HCT116 (cell line): ENCODE measurements around the gene RAMP2. TPM values are rescaled to one million over a fixed set of nuclear protein-coding genes. Genes with fewer than 3 reads are reported as not detected.
A peak's percentile ranks its signal among the peaks of the same experiment; 100 is the strongest.

Source experiments
- ATAC-seq: fragments of 200-7000 bp; cut with Tn5 transposase; 2 replicates; pipeline ENCODE4 v1.9.1; 2020; ENCODE audit warnings: mild to moderate bottlenecking, moderate library complexity
- BruUV-seq: library from RNA; stranded (reverse); fragments of 400-500 nt; replicated peaks from 2 replicates; lab custom pipeline; 2021; lab: Mats Ljungman, UMichigan
- CTCF ChIA-PET: fragments of 300-600 bp; sonication (Branson Sonifier 250); formaldehyde crosslinking; loops from one replicate; lab custom pipeline; 2021; ENCODE audit warnings: antibody characterized with exemption; lab: Charles Lee
- POLR2A ChIA-PET: fragments of 300-600, 350-600 bp; sonication (Branson Sonifier 250); formaldehyde crosslinking; loops from one replicate; lab custom pipeline; 2021; ENCODE audit warnings: antibody characterized with exemption; lab: Charles Lee
- RAD21 ChIA-PET, 2 experiments: fragments of 300-600 bp; sonication (Branson Sonifier 250); formaldehyde crosslinking; loops; one replicate each; lab custom pipeline; 2023; ENCODE audit warnings: low total read pairs in 2 of 2; ENCODE audit not compliant: uncharacterized antibody in 2 of 2, unreplicated experiment in 2 of 2, low non-redundant PET in 1 of 2; lab: Charles Lee
- DNase-seq: peaks from one replicate; pipeline ENCODE4 v3.0.0-alpha.2; 2010; ENCODE audit warnings: low read depth, low spot score
- H2AFZ ChIP-seq: fragments of 200-600 bp; shearing (Covaris generic), sonication (generic); 2 replicates; pipeline ENCODE4 v1.6.1; 2017; ENCODE audit warnings: low read depth, mixed run types, mixed read lengths, antibody characterized with exemption, low read length; ENCODE audit not compliant: poor library complexity, severe bottlenecking
- H3K27ac ChIP-seq: 2 replicates; pipeline ENCODE4 v1.5.1; 2012; ENCODE audit warnings: low read depth, low read length
- H3K27me3 ChIP-seq: fragments of 200-600 bp; sonication (generic); 2 replicates; pipeline ENCODE4 v1.6.1; 2016; ENCODE audit warnings: mixed run types, low read length, mixed read lengths; ENCODE audit not compliant: insufficient read depth
- H3K36me3 ChIP-seq, 2 experiments: fragments of 200-500 bp in 1 of 2; fragments of 200-600 bp in 1 of 2; sonication (Bioruptor generic) in 1 of 2; sonication (generic) in 1 of 2; 2 replicates each; pipeline versions ENCODE4 v1.5.1 to v1.6.1; 2014 to 2016; ENCODE audit warnings: low read length in 2 of 2, inconsistent platforms in 1 of 2, mixed read lengths in 1 of 2, mixed run types in 1 of 2; ENCODE audit not compliant: insufficient read depth in 2 of 2, control insufficient read depth in 1 of 2
- H3K4me1 ChIP-seq, 2 experiments: fragments of 200-600 bp in 1 of 2; sonication (generic) in 1 of 2; 2 replicates each; pipeline versions ENCODE4 v1.5.1 to v1.6.1; 2012 to 2017; ENCODE audit warnings: low read length in 2 of 2, inconsistent platforms in 1 of 2, mild to moderate bottlenecking in 1 of 2, mixed read lengths in 1 of 2, mixed run types in 1 of 2, moderate library complexity in 1 of 2; ENCODE audit not compliant: insufficient read depth in 2 of 2, control insufficient read depth in 1 of 2
- H3K4me2 ChIP-seq: fragments of 200-600 bp; sonication (generic); 2 replicates; pipeline ENCODE4 v1.6.1; 2017; ENCODE audit warnings: mixed run types, low read length, mixed read lengths
- H3K4me3 ChIP-seq, 2 experiments: fragments of 200-600 bp in 1 of 2; sonication (generic) in 1 of 2; replicated peaks in 1 of 2; 2 replicates each; pipeline ENCODE4 v1.5.1; 2011 to 2016; ENCODE audit warnings: low read length in 2 of 2, control low read depth in 1 of 2, low read depth in 1 of 2, mild to moderate bottlenecking in 1 of 2, mixed read lengths in 1 of 2, mixed run types in 1 of 2
- H3K79me2 ChIP-seq: fragments of 200-600 bp; sonication (generic); 2 replicates; pipeline ENCODE4 v1.6.1; 2017; ENCODE audit warnings: mild to moderate bottlenecking, mixed run types, low read length, moderate library complexity, mixed read lengths; ENCODE audit not compliant: insufficient read depth
- H3K9ac ChIP-seq: fragments of 200-600 bp; sonication (generic); 2 replicates; pipeline ENCODE4 v1.6.1; 2016; ENCODE audit warnings: low read length, mixed read lengths
- H3K9me2 ChIP-seq: fragments of 200-600 bp; sonication (generic), shearing (Covaris generic); 2 replicates; pipeline ENCODE4 v1.6.1; 2017; ENCODE audit warnings: mixed run types, mild to moderate bottlenecking, moderate library complexity; ENCODE audit not compliant: insufficient read depth
- H3K9me3 ChIP-seq, 2 experiments: fragments of 200-500 bp in 1 of 2; fragments of 200-600 bp in 1 of 2; sonication (Bioruptor generic) in 1 of 2; sonication (generic) in 1 of 2; 2 replicates each; pipeline ENCODE4 v1.6.1; 2014 to 2017; ENCODE audit warnings: low read length in 2 of 2, mixed read lengths in 2 of 2, inconsistent platforms in 1 of 2, low read depth in 1 of 2, mild to moderate bottlenecking in 1 of 2, mixed run types in 1 of 2, moderate library complexity in 1 of 2; ENCODE audit not compliant: control insufficient read depth in 1 of 2, insufficient read depth in 1 of 2
- H4K20me1 ChIP-seq: fragments of 200-600 bp; sonication (generic), shearing (Covaris generic); 2 replicates; pipeline ENCODE4 v1.6.1; 2017; ENCODE audit warnings: mixed run types, mild to moderate bottlenecking, moderate library complexity; ENCODE audit not compliant: insufficient read depth
- CEBPB ChIP-seq: IDR thresholded peaks from 2 replicates; pipeline ENCODE4 v1.6.1; 2012; ENCODE audit warnings: low read depth
- SP1 ChIP-seq: IDR thresholded peaks from 2 replicates; pipeline ENCODE4 v1.6.1; 2012; ENCODE audit warnings: low read depth
- YY1 ChIP-seq: IDR thresholded peaks from 2 replicates; pipeline ENCODE4 v1.6.1; 2011; ENCODE audit warnings: low read length, low read depth, moderate library complexity, mild to moderate bottlenecking; ENCODE audit not compliant: insufficient replicate concordance; ENCODE audit errors: extremely low read depth
- ZBTB33 ChIP-seq: IDR thresholded peaks from 2 replicates; pipeline ENCODE4 v1.6.1; 2011; ENCODE audit warnings: mild to moderate bottlenecking, low read length, moderate library complexity; ENCODE audit not compliant: insufficient replicate concordance; ENCODE audit errors: extremely low read depth
- intact Hi-C: fragments of 100-400 bp; cut with micrococcal nuclease; formaldehyde crosslinking; loops from 2 replicates; pipeline ENCODE4 v1.10.0; 2022
- total RNA-seq: library from RNA; stranded (reverse); gene quantifications from one replicate; pipeline ENCODE4 v1.2.1, GENCODE V29; 2021; ENCODE audit not compliant: unreplicated experiment

Gene RAMP2
- total RNA-seq, 1 experiment from 2014 or later, result not detected

GRCh38 chr17:42781639-42782165, 20.7 kb downstream of the RAMP2 start:
- Histone ChIP-seq H3K36me3 (peaks cover 10 to 16% of the 10 kb centered on the region in 2 experiments), H3K27ac (no peak overlapping the region), H3K9me3 (no peaks in the 10 kb centered on the region), H4K20me1 (no peaks in the 10 kb centered on the region), H2AFZ (no peak overlapping the region), H3K4me3 (no peak overlapping the region), H3K9me2 (no peaks in the 10 kb centered on the region), H3K79me2 (no peaks in the 10 kb centered on the region), H3K9ac (no peak overlapping the region), H3K4me2 (no peak overlapping the region), H3K27me3 (no peaks in the 10 kb centered on the region), H3K4me1 (peaks cover 3 to 20% of the 10 kb centered on the region in 2 experiments; a peak in 3 of 4 replicates)
- RAD21 ChIA-PET, result no interaction called here
- DNase-seq (no peak), ATAC-seq (no peak)
- BruUV-seq, result no TSS peak
- CTCF ChIA-PET, result no interaction called here
- POLR2A ChIA-PET, result no interaction called here
- TF ChIP-seq CEBPB (no peak), ZBTB33 (no peak), SP1 (no peak)
- intact Hi-C loops, result no loop called here

- POLR2A ChIA-PET, result no interaction called here
- CTCF ChIA-PET, result no interaction called here
- H2AFZ ChIP-seq, result no peak overlapping the region
- RAD21 ChIA-PET, result no interaction called here
- H4K20me1 ChIP-seq, result no peaks in the 10 kb centered on the region
- peaks cover 3 to 20% of the 10 kb centered on the region in 2 experiments; a peak in 3 of 4 replicates for H3K4me1 ChIP-seq
- intact Hi-C loops, result no loop called here
- TF ChIP-seq YY1, result no peak
- DNase-seq (no peak), ATAC-seq (no peak)
- H3K9me2 ChIP-seq, result no peaks in the 10 kb centered on the region
- no peaks in the 10 kb centered on the region for H3K9me3 ChIP-seq
- no peaks in the 10 kb centered on the region for H3K79me2 ChIP-seq
- peak overlapping the region; percentile 59 for H3K4me2 ChIP-seq
- H3K27ac ChIP-seq, result no peak overlapping the region
- no peak overlapping the region for H3K4me3 ChIP-seq
- no TSS peak for BruUV-seq
- H3K9ac ChIP-seq, result peak overlapping the region; percentile 38; the same call in 1 of the 2 replicates
- no peaks in the 10 kb centered on the region for H3K27me3 ChIP-seq
- peaks cover 10 to 15% of the 10 kb centered on the region in 2 experiments; a peak in 3 of 4 replicates for H3K36me3 ChIP-seq
Measured at GRCh38 chr17:42782166-42783061, 21.4 kb downstream of the RAMP2 start.
